HG03354 (cell line): ENCODE measurements around the gene OR7C1.
"Not testable (repeated sequence)": the region's sequence is repeated elsewhere in the genome, so short reads cannot be mapped to it uniquely, and the experiment has no call there.

Source experiments
- ATAC-seq: cut with Tn5 transposase; IDR thresholded peaks from one replicate; pipeline ENCODE4 v1.9.1; 2021; ENCODE audit warnings: mild to moderate bottlenecking; ENCODE audit not compliant: unreplicated experiment, poor library complexity, severe bottlenecking

OR7C1 gene

DNA sequence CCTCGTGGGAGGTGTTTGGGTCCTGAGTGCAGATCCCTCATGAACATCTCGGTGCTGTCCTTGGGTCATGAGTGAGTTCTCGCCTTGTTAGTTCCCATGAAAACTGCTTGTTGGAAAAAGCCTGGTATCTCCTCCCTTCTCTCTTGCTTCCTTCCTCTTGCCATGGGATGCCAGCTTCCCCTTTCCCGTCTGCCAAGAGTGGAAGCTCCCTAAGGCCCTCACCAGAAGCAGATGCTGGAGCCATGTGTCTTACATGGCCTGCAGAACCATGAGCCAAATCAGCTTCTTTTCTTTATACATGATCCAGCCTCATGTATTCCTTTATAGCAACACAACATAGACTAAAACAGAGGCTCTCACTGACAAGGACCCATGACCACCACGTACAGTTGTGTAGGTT is 64.8 kb downstream of the OR7C1 start:
- ATAC-seq, result no peak

- ATAC-seq, result no peak
Measured at GRCh38 chr19:14769201-14769600, 65.8 kb downstream of the OR7C1 start.

- no peak for ATAC-seq
Measured at GRCh38 chr19:14768001-14768400, 67.0 kb downstream of the OR7C1 start.

GRCh38 chr19:14767466-14767971 is 67.5 kb downstream of the OR7C1 start:
- ATAC-seq, result no peak

DNA sequence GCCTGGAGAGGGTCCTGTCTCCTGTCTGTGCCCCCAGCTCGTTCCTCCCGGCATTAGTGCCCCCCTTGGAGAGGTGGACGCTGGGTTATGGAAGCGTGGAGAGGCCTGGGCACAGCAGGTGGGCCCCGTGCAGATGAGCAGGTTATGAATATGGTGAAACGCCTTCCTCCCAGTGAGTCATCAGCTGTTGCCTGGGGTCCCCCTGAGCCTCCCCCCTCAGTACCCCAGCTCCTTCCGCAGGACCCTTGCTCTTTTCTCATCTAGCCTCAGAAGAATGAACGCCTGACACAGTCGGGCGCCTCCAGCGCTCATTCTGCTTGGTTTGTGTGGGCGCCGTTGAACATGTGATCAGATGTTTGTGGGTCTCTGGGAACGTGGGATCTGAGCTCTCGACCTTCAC is 69.1 kb downstream of the OR7C1 start:
- not testable (repeated sequence) for ATAC-seq

GRCh38 chr19:14765403-14765802 is 69.6 kb downstream of the OR7C1 start:
- ATAC-seq, result not testable (repeated sequence)

- no peak for ATAC-seq
Measured at GRCh38 chr19:14764401-14764800, 70.6 kb downstream of the OR7C1 start.

- ATAC-seq, result no peak
Measured at GRCh38 chr19:14763497-14764145, 71.4 kb downstream of the OR7C1 start.

DNA sequence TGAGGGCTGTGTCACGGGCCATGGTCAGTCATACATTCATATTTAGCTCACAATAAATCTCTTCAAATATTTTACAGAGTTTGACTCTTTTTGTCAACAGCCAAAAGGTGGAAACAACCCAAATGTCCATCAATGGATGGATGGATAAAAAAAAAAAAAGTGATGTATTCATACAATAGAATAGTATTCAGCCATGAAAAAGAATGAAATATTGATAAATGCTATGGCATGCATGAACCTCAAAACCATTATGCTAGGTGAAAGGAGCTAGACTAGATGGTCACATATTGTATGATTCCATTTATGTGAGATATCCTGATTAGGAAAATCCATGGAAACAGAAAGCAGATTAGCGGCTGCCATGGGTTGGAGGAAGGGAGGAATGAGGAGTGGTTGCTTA is 72.9 kb downstream of the OR7C1 start:
- no peak for ATAC-seq

- ATAC-seq, result no peak
Measured at GRCh38 chr19:14761607-14762006, 73.4 kb downstream of the OR7C1 start.

GRCh38 chr19:14758816-14759215 is 76.2 kb downstream of the OR7C1 start:
- no peak for ATAC-seq

DNA sequence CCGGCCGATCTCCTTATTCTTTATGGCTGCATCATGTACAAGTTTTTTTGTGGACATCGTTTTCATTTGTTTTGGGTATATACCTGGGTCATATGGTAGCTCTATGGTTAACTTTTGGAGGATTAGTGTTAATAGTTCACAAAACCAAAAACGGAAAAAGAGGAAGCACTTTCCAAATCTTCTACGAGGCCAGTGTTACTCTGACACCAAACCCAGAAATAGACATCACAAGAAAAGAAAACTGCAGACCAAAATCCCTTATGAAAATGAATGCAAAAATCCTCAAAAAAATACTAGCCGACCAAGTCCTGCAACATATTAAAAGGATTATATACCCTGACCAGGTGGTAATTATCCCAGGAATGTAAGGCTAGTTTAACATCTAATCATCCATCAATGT is 86.4 kb downstream of the OR7C1 start:
- no peak for ATAC-seq
